ENCODE measurements around the gene HEG1. TPM values are rescaled to one million over a fixed set of nuclear protein-coding genes. Genes with fewer than 3 reads are reported as not detected.

HEG1 gene
- total and polyA plus RNA-seq, 2 of the 13 experiments (the other 11 are each of a cell fraction or from before 2014, with no cell fraction given), result 10.7 to 18.2 TPM

- TF ChIP-seq FOSL2 (CRISPR knock-in tag; IDR thresholded peaks at IDR 0.05), result peak; percentile 45
- no peak for TF ChIP-seq ZBTB7B (CRISPR knock-in tag; IDR thresholded peaks at IDR 0.05)
- TF ChIP-seq YEATS4 (CRISPR knock-in tag; IDR thresholded peaks at IDR 0.05; ENCODE audit: borderline replicate concordance), result no peak
- TF ChIP-seq HMGXB3 (CRISPR knock-in tag; IDR thresholded peaks at IDR 0.05; ENCODE audit: borderline replicate concordance), result 0 out of 2 replicates have a peak, but pooled peaks have one; percentile 29
- no peak for TF ChIP-seq ZNF891 (CRISPR knock-in tag; IDR thresholded peaks at IDR 0.05)
- TF ChIP-seq ZNF644 (CRISPR knock-in tag; IDR thresholded peaks at IDR 0.05; ENCODE audit: low read depth), result peak; percentile 15; the same call in 1 of the 2 replicates
- no peak for TF ChIP-seq ERF (CRISPR knock-in tag; IDR thresholded peaks at IDR 0.05)
- no peak for TF ChIP-seq HES4 (CRISPR knock-in tag; IDR thresholded peaks at IDR 0.05; ENCODE audit: borderline replicate concordance)
- no peak for TF ChIP-seq ZSCAN20 (CRISPR knock-in tag; IDR thresholded peaks at IDR 0.05; ENCODE audit: borderline replicate concordance)
- no peak for TF ChIP-seq ZNF558 (CRISPR knock-in tag; IDR thresholded peaks at IDR 0.05; ENCODE audit: borderline replicate concordance)
- TF ChIP-seq ZNF615 (CRISPR knock-in tag; IDR thresholded peaks at IDR 0.05; ENCODE audit: borderline replicate concordance), result no peak
- TF ChIP-seq TSC22D2 (CRISPR knock-in tag; IDR thresholded peaks at IDR 0.05; ENCODE audit: borderline replicate concordance), result no peak
- TF ChIP-seq SOX13 (IDR thresholded peaks at IDR 0.05), result no peak
- peak in 1 of 2 experiments; percentile 28; a peak in 1 of 4 replicates for TF ChIP-seq SOX13 (CRISPR knock-in tag; conservative IDR thresholded peaks at IDR 0.05 in 1 of 2, IDR thresholded peaks at IDR 0.05 in 1 of 2)
- TF ChIP-seq ZNF737 (CRISPR knock-in tag; IDR thresholded peaks at IDR 0.05; ENCODE audit: borderline replicate concordance), result no peak
- no peak for TF ChIP-seq NR2F6 (IDR thresholded peaks at IDR 0.05)
- TF ChIP-seq NR2F6 (CRISPR knock-in tag; IDR thresholded peaks at IDR 0.05), result no peak
- TF ChIP-seq NFE2L2 (IDR thresholded peaks at IDR 0.05; ENCODE audit: low read length), result no peak
- TF ChIP-seq NR2F1 (CRISPR knock-in tag; IDR thresholded peaks at IDR 0.05), result peak in 1 of 2 experiments; percentile 35; a peak in 1 of 4 replicates
Measured at GRCh38 chr3:124926426-124927101, 129.2 kb downstream of the HEG1 start (continued).

Data from HepG2 (cell line).